ENCODE data around the gene ANKRD7. TPM values are rescaled to one million over a fixed set of nuclear protein-coding genes. Genes with fewer than 3 reads are reported as not detected.

Gene ANKRD7
- total and polyA plus RNA-seq, 11 donors: 0.23 to 1.3 (median 0.43) TPM; not detected in 4

DNA sequence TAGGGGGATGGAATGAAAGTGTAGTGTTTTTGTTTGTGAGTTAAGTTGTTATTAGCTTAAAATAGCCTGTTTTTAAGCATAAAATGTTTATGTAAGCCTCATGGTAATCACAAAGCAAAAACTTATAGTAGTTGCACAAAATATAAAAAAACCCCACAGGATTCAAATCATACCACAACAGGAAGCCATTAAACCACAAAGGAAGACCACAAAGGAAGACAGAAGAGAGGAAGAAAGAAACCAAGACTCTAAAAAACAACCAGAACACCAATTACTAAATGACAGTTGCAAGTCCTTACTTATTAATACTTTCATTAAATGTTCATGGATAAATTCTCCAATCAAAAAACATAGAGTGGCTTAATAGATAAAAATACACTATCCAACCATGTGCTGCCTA lies 63.6 kb downstream of the ANKRD7 start:
- H3K36me3 ChIP-seq: no peaks in the 10 kb centered on the region
- no peak overlapping the region for H3K27ac ChIP-seq
- intact Hi-C loops (cut with DNase I): no loop called here
- no peak overlapping the region for H3K4me3 ChIP-seq
- no peak for ATAC-seq
- peaks cover 0 to 74% (median 0%) of the 10 kb centered on the region in 9 donors for H3K27me3 ChIP-seq
- no peak for DNase-seq
- peaks cover 0 to 8% (median 0%) of the 10 kb centered on the region in 12 donors for H3K9me3 ChIP-seq
- TF ChIP-seq POLR2A (IDR thresholded peaks at IDR 0.05): no peak
- TF ChIP-seq, protein P1, sequence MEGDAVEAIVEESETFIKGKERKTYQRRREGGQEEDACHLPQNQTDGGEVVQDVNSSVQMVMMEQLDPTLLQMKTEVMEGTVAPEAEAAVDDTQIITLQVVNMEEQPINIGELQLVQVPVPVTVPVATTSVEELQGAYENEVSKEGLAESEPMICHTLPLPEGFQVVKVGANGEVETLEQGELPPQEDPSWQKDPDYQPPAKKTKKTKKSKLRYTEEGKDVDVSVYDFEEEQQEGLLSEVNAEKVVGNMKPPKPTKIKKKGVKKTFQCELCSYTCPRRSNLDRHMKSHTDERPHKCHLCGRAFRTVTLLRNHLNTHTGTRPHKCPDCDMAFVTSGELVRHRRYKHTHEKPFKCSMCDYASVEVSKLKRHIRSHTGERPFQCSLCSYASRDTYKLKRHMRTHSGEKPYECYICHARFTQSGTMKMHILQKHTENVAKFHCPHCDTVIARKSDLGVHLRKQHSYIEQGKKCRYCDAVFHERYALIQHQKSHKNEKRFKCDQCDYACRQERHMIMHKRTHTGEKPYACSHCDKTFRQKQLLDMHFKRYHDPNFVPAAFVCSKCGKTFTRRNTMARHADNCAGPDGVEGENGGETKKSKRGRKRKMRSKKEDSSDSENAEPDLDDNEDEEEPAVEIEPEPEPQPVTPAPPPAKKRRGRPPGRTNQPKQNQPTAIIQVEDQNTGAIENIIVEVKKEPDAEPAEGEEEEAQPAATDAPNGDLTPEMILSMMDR (IDR thresholded peaks at IDR 0.05): no peak
- peaks cover 0 to 9% (median 0%) of the 10 kb centered on the region in 12 donors for H3K4me1 ChIP-seq

DNA sequence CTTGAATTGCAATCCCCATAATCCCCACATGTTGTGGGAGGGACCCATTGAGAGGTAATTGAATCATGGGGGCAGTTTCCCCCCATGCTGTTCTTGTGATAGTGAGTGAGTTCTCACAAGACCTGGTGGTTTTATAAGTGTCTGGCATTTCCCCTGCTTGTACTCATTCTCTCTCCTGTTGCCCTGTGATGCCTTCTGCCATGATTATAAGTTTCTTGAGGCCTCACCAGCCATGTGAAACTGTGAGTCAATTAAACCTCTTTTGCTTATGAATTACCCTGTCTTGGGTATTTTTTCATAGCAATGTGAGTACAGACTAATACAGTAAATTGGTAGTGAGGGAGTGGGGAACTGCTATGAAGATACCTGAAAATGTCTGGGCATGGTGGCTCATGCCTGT lies 65.0 kb downstream of the ANKRD7 start:
- ATAC-seq (no peak), DNase-seq (no peak)
- no peak overlapping the region for H3K4me3 ChIP-seq
- no peaks in the 10 kb centered on the region for H3K36me3 ChIP-seq
- H3K9me3 ChIP-seq: peaks cover 0 to 8% (median 0%) of the 10 kb centered on the region in 12 donors
- peaks cover 0 to 9% (median 0%) of the 10 kb centered on the region in 12 donors for H3K4me1 ChIP-seq
- TF ChIP-seq POLR2A (IDR thresholded peaks at IDR 0.05): no peak
- TF ChIP-seq, protein P1 (IDR thresholded peaks at IDR 0.05): no peak
- no peak overlapping the region for H3K27ac ChIP-seq
- intact Hi-C loops (cut with DNase I): no loop called here
- peaks cover 0 to 62% (median 0%) of the 10 kb centered on the region in 9 donors for H3K27me3 ChIP-seq

Other genes starting within 250 kb of the ANKRD7 start
- 10 to 100 TPM; 13.1 to 23.2 (median 17.2) TPM for gene LSM8, start 40.5 kb upstream of the ANKRD7 start, total RNA-seq
- gene LSM8, start 40.5 kb upstream of the ANKRD7 start, polyA plus RNA-seq: 10 to 100 TPM; 14.6 to 22.3 TPM